Right forelimb (tissue), 1 donor: ENCODE measurements around the gene EDNRA.

Experiments
- DNase-seq: peaks from one replicate; pipeline ENCODE4 v3.0.0-alpha.2; 2018

Gene EDNRA

DNA sequence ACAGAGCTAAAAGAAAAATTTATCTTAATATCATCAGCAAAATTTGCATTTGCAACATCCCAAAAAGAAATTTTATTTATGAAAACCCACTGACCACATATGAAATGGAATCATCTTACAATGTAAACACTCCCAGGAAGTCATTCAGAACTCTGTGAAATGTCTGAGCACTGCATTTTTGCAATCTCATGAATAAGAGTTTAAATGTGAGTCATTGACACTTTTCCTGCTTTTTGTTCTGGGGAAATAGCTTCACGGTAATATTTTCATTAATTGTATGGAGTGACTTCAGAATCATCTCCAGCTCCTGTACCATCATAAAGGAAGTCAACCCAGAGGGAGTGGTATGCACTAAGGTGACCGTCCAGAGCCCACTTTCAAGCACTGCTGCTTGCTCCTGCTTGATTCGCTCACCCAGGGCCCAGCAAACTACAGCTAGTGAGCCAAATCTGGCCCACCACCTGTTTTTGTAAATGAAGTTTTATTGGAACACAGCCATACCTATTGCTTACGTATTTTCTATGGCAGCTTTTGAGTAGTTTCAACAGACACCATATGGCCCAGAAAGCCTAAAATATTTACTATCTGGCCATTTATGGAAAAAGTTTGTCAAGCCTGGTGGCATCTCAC is 17.2 kb downstream of the EDNRA start:
- DNase-seq, result no peak

DNA sequence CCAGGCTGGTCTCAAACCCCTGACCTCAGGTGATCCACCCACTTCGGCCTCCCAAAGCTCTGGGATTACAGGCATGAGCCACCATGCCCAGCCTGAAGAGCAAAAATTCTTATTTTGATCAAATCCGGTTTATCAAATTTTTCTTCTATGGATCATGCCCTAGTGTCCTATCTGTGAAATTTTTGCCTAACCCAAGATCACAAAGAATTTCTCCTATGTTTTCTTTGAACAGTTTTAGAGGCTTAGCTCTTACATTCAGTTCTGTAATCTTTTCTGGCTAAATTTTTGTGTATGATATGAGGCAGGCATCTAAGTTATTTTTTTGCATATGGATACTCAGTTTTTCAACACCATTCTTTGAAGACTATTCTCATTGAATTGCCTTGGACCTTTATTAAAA is 27.4 kb downstream of the EDNRA start:
- DNase-seq, result no peak

DNA sequence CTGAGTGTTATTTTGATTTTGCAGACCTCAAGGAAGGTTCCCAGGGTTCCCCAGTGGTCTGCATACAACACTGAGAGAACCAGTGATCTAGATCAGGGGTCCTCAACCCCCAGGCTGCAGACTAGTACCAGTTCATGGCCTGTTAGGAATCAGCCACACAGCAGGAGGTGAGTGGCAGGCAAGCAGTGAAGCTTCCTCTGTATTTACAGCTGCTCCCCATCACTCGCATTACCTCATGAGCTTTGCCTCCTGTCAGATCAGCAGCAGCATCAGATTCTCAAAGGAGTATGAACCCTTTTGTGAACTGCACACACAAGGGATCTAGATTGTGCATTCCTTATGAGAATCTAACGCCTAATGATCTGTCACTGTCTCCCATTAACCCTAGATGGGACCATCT is 28.5 kb downstream of the EDNRA start:
- DNase-seq, result no peak

DNA sequence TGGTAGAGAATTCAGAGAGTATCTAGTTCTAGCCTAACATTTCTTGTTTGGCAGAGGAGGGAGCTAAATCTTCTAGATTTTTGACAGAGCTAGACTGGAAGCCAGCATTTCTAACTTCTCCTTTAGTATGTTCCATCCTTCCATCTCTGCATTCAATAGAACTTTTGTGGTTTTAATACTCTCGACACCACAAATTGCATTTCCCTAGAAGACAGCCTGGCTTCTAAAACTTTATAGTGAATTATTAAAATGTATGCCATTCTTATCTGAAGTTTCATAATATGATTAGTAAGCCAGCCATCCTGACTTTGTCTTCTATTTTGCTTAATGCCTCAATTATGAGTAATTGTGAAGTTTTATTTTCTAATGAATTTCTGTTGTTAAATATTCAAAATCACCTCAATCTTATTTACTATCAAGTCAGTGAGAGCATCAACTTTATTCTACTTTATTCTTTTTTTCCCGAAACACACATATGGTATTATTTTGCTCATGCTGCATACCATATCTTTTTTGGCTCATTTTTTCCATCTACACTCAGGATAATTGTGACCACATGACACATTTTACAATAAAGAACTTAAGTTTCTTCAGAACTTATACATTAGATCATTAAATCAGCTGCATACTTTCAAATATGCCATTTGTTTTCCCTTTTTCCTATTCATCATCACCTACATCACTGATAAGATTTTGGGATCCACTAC is 30.2 kb downstream of the EDNRA start:
- no peak for DNase-seq

DNA sequence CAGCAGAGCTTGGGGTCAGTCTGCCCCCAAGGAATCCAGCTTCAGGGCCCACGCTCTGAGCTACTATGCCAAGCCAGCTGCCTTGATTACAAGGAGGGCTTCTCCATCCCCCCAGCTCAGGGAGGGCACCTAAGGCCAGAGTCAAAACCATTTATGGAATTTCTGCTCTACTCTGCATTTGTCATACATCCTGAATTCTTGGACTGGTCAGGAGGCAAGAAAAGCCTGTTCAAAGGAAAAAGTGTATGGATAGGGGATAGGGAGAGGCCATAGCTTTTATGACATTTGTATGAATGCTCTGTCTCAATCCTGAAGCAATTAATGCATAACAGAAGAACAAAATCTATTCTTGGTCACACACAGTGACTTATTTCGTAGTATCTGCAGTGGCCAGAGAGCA is 32.2 kb downstream of the EDNRA start:
- no peak for DNase-seq

DNA sequence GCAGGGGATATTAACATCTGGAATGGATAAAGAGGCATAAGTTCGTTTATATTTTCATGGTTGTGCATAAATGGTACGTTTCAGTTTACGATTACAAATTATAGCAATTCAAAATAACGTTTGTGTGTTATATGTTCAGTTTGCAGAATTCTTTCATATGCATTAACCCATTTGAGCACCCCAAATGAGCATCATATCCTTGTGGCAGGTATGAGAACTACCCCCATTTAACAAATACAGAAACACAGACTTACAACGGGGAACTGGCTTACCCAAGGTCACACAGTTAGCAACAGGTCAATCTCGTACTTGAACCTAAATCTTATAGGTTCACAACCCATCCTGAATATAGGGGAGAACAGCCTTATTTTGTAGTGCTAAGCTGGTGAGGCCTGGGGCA is 33.1 kb downstream of the EDNRA start:
- no peak for DNase-seq

DNA sequence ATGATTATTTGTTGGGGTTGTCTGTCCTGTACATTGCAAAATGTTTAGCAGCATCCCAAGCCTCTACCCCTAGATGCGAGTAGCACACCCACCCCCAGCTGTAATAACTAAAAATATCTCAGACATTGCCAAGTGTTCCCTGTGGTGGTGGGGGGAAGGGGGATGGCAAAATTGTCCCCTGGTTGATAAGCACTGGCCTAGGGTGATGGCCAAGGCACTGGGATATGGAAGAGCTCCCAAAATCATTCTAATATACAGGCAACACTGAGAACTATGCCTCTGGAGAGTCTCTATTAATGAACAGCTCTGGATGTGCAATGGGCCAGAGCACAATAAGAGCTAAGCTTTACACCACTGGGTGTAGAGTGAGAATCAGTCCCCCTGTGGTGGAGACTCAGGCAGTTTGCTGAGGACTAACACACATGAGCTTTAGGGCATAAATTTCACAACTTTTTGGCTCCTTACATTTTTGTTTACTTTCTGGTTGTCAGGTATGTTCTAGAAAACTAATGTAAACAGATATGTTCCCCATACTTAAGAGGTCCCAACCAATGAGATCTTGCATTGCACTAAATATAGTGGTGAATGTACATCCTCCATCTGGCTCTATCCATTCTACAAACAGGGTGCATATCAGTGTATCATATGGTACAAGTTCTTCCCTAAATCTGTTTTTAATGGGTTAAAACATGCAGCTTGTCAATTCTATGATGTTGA is 34.5 kb downstream of the EDNRA start:
- no peak for DNase-seq

DNA sequence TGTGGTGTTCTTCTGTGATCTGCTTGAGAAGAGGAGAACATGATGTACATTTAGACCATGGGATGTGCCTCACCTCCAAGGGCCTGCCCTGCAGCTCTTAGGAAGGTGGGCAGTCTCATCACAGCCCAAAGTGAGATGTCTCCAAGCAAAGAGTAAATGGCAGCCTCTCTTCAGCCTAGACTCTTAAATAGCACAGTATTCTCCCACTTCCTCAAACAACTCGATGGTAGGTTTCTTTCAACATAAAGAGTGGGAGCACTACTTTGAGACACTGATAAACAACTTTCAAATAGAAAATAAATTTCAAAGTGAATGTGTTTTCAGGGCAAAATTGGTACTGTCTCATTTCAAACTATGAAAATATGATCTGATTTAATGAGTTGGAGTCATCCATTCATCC is 35.2 kb downstream of the EDNRA start:
- no peak for DNase-seq

DNA sequence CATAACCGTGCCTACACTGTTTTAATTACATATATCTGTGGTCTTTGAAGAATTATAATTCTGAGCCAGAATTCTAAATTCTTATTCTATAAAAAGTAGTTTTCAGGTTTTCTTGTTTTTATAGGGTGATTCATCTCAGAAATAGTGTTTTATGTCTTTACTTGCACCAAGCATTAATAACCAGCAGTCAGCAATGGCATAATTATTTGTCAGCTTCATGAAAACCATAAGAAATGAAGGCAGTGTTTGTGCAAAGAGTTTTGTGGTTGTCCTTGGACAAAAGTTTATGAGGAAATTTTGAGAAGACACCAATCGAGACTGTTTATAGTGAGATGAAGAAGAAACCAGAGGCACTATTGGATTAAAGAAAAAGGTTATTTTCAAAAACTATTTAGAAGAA is 37.2 kb downstream of the EDNRA start:
- DNase-seq, result no peak

DNA sequence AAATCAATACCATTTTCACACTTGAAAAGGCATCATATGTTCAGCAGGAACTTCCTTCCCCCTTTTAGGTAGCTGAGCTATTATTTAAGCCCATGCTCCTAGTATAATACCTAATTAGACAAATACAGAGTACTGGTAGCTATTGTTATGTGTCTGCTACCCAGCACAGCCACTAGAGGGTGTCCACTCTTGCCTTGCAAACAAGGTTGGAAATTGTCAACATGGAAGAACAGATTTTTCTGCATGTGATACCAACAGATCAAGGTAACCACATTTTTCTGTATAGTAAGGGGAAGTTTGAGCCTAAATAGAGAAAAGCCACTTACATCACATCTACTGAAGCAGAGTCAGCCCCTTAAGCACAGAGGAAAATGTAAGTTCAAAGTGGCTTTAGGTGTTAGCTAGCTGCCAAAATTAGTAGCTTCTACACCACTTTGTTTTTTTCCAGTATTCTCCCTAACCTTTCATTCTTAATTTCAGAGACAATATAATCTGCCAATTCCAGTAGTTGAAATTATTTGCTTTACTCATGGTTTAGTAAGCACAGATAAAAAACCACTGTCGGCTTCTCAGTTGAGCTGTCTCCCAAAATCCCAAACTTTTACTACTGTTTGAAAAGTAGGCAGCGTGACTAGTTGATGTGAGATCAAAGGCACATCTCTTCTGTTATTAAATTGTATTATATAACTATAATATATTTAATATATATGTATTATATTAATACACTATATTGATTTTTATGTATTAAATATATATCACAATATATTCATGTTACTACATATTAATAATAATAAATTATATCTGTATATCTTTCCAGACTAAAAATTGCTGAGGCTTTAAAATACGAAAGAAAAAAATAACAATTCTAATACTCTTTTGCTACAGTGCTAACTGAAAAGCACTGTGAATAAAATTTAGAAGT is 38.2 kb downstream of the EDNRA start:
- no peak for DNase-seq

DNA sequence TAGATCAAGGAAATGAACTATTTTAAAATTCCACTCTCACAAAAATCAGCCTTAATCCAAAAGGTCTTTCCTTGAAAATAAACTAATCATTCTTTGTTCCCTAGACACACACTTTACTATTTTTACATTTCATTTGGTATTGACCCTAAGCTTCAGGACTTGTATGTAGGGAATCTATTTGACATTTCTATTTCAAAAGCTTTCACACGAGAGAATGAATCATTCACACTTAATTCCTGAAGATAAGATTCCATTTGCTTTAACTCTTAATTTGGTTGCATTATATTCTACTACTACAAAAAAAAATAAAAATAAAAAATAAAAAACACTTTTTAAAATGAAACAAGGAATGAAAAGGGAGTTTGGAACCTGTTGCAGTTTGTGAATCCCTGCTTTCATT is 43.7 kb downstream of the EDNRA start:
- DNase-seq, result no peak

DNA sequence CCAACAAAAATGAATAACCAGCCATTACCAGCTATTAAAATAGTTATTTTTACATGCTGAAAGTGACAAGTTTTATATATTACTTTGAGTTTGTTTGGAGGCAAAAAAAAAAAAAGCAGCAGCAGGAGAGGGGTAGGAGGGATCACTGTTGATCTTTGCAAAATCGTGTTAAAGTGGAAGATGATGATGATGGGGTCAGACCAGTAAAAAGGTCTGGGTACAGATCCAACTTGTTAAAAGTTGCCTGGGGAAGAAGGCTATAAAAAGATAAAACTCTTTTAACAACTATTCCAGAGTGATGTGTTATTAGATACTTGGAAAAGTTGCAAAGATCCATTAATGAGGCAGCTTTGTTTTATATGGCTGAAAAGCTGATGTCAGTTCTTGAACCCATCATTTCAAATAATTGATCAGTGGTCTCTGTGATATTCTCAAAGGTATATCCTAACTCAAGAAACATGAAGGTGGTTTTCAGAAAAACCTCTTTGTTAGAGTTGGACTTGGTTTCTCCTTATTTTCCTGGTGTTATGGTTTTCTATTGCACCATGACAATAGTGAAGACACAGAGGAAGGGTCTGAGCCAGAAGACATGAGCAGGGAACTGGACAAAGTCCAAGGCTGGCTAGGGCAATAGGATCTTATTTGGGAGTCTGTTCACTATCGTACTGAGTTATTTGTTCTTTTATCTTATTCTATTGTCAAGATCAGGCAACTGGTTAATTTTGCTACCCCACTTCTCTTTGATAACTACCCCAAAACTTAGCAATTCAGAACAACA is 44.8 kb downstream of the EDNRA start:
- no peak for DNase-seq

DNA sequence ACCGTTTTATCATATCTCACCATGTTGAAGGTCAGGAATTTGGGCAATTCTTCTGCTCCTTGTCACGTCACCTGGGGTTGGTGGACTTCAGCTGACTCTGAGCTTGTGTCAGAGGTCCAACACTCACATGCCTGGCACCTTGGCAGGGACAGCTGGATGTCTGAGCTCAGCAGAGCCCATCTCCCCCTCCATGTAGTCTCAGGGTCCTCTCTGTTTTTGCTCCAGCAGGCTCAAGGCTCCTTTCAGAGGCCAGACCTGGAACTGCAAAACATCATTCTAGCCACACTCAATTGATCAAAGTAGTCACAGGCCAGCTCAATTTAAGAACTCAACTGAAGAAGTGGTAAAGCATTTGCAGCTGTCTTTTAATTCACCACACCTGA is 45.4 kb downstream of the EDNRA start:
- no peak for DNase-seq

DNA sequence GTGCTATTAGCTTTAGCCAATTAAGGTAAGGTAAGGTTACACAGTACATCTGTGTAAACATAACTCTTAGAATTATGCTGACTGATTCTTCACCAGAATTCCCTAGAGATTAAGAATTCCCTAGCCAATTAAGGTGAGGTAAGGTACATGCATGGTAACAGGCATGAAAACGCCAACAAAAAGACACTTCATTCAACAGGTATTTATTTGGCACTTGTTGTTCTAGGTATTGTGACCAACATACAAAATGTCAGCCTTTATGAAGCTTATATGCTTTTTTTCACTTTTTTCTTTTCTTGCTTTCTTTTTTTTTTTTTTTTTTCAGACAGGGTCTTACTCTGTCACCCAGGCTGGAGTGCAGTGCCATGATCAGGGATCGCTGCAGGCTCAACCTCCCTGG is 47.2 kb downstream of the EDNRA start:
- no peak for DNase-seq

DNA sequence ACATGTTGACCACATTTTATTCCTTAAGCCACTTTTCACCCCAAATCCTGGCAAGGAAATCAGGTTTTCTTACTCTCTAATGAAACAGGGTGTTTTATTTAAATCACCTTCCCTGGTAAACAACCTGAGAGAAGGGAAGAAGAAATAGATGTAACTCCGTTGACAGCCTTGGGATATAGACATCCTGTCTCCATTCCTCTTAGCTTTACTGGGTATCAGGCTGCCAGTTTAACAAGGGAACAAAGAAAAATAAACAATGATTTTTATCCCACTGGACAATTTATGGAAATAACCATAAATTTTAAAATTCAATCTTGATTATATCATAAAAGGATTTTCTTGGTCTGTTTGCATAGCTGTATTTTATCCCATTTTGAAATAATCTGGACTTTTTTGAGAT is 49.2 kb downstream of the EDNRA start:
- DNase-seq, result no peak

DNA sequence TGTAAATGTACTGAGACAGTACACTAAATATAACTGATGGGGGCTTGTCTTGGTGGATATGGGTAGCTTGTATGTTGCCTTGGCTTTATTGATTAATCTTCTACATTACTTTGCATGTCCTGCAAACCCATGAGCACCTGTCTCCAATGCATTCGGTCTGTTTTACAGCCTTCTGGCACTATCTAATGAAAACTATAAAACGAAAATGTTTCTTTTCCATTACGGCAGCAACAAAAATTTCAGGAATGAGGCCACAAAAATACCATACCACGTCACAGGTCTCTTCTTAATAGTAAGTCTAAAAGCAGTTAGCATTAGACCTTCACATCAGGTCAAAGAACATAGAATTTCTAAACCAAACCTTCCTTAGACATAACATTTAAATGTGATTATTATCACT is 49.8 kb downstream of the EDNRA start:
- DNase-seq, result no peak

DNA sequence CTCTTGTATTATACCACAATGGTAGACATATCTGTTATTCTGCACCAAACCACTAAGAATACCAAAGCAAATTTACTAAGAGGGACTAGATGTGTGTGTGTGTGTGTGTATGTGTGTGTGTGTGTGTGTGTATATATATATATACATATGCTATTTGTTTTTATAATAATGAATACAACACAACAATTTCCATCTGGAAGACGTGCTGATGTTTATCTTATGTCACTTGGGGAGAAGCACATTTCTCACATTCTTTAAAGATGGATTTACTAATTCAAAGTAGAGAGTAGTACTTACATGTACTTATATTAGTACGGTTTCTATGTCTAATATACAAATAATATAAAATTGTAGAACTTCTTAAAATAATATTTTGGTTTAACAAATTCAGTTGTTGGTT is 52.0 kb downstream of the EDNRA start:
- no peak for DNase-seq

DNA sequence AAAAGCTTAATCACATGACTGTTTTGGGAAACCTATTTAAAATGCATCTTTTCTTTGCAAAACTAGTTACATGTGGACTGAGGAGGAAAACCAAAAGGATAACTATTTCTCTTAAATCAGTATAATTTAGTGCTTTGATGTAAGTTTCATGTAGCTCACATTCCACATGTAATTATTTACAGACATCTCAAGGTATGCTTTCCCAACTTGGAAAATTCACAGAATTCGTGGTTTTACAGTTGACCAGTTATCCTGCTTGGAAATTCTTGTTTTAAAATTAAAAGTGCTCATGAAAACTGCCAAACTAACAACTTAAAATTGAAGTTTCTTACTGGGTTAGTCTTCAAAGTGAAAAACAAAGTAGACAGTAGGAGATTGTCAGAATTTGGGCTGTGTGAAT is 52.4 kb downstream of the EDNRA start:
- no peak for DNase-seq

DNA sequence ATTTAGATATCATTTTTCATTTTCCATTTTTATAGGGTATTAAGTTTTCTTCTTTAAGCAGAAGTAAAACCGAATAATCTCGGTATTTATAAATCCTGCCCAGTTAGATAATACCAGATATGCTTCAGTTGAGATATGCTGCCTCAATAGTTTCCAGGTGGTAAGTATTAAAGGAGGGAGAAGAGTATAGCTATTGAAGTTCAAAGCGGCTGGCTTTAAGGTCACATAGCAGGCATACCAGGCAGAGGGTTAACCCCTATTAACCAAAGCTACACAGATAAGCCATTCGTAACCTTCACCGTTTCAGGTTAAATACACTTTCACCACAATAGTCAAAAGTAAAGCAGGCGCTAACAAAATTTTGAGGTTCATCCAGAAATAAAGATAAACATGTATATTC is 54.2 kb downstream of the EDNRA start:
- DNase-seq, result no peak

DNA sequence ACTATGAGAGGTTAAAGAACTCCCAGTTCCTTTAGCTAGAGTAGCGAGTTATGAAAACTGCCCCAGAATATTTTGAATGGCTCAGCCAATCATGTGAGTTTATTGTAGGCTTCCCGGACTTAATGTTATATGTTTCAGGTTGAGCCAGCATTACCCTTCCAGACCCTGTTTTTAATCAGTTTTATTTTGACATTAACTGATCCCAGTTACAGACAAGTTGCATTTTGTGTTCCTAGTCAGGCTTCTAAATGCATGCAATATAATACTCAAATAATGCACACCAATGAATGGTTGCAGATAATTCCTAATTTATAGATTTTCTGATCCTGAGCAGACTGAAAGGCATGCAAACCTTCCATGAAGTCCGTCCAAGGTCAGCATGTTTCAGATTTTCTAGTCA is 57.8 kb downstream of the EDNRA start:
- no peak for DNase-seq

DNA sequence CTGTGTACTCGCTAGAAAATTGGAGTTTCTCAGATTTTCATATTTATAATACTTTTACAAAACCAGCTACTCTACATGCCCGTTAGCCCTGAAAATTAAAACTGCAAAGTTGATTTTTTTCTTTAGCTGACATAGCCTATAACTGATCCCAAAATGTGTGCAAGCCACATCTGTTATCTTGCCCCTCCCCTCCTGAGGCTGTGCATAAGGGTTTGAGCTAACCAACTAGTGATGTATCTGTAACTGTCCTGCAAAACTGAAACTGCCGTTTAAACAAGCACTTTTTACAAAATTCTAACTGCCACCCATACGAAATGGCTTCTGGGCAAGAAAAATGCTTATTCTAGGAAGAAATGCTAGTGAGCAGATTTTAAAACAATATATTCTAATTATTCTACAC is 59.1 kb downstream of the EDNRA start:
- DNase-seq, result no peak

DNA sequence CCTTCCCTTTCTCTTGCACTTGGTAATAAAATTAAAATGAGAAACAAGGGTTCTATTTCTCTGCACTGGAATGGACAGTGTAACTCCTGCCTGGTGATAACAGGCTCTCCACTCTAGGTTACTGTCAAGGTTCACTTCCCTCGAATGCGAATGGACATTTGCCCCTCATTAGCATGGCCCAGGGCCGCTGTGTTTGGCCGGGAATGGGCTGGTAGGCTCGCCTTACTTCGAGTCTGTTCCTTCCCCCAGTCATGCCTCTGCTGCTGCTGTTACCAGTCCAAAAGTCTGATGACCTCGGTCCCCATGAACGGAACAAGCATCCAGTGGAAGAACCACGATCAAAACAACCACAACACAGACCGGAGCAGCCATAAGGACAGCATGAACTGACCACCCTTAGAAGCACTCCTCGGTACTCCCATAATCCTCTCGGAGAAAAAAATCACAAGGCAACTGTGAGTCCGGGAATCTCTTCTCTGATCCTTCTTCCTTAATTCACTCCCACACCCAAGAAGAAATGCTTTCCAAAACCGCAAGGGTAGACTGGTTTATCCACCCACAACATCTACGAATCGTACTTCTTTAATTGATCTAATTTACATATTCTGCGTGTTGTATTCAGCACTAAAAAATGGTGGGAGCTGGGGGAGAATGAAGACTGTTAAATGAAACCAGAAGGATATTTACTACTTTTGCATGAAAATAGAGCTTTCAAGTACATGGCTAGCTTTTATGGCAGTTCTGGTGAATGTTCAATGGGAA is 61.5 kb downstream of the EDNRA start:
- DNase-seq, result no peak
